NCI-H187 (cell line): ENCODE results near the gene PITPNB.

Experiments
- DNase-seq, 2 experiments: peaks; one replicate each; lab custom pipeline; 2025; lab: John Stamatoyannopoulos, UW

The PITPNB gene

GRCh38 chr22:27802346-27803073 lies 116.5 kb downstream of the PITPNB start:
- DNase-seq = no peak
